Ascending aorta (tissue), 2 donors: ENCODE data around the gene TSHZ3. TPM values are rescaled to one million over a fixed set of nuclear protein-coding genes. Genes with fewer than 3 reads are reported as not detected.

ENCODE experiments used
- DNase-seq, 2 donors: peaks; one replicate each; pipeline ENCODE4 v3.0.0-alpha.2; 2019; ENCODE audit warnings: low spot score in 2 of 2
- H3K27ac ChIP-seq, 2 donors: fragments of 200-600 bp; sonication (generic); one replicate each; pipeline ENCODE4 v1.5.1; 2016 to 2017; ENCODE audit warnings: mild to moderate bottlenecking in 1 of 2
- H3K27me3 ChIP-seq: fragments of 200-600 bp; sonication (generic); one replicate; pipeline ENCODE4 v1.5.1; 2017
- H3K36me3 ChIP-seq, 2 donors: fragments of 200-600 bp; sonication (generic); one replicate each; pipeline ENCODE4 v1.5.1; 2016
- H3K4me1 ChIP-seq, 2 donors: fragments of 200-600 bp; sonication (generic); one replicate each; pipeline ENCODE4 v1.5.1; 2016 to 2017; ENCODE audit warnings: mild to moderate bottlenecking in 1 of 2
- H3K4me3 ChIP-seq, 2 donors: fragments of 200-600 bp; sonication (generic); one replicate each; pipeline ENCODE4 v1.5.1; 2016 to 2017; ENCODE audit warnings: mild to moderate bottlenecking in 1 of 2
- H3K9me3 ChIP-seq, 2 donors: fragments of 200-600 bp; sonication (generic); one replicate each; pipeline ENCODE4 v1.5.1; 2016
- CTCF ChIP-seq, 3 experiments: fragments of 200-600 bp in 2 of 3; fragments of 450-650 bp in 1 of 3; sonication (generic) in 2 of 3; IDR thresholded peaks; one replicate each; pipeline ENCODE4 v1.5.1; 2016 to 2019; ENCODE audit warnings: antibody characterized with exemption in 3 of 3, mild to moderate bottlenecking in 1 of 3, moderate library complexity in 1 of 3
- intact Hi-C: fragments of 100-400 bp; cut with DNase I; formaldehyde crosslinking; loops from one replicate; pipeline ENCODE4 v1.15.1; 2023
- total RNA-seq: library from RNA; depleted of rRNA; stranded (reverse); fragments of >200 nt; gene quantifications from one replicate; pipeline ENCODE4 v1.1.0, GENCODE V29; 2016

Gene TSHZ3
- total RNA-seq, 1 donor from 2014 or later, result 9.9 TPM

- Histone ChIP-seq H3K36me3 (no peaks in the 10 kb centered on the region), H3K27me3 (peaks cover 13% of the 10 kb centered on the region), H3K27ac (no peak overlapping the region), H3K4me1 (no peaks in the 10 kb centered on the region), H3K9me3 (no peaks in the 10 kb centered on the region), H3K4me3 (no peak overlapping the region)
- intact Hi-C loops, result loop anchor here (10.0 kb wide), 1 partner anchor 1412 kb away; the partner anchor contains the start of gene URI1
- TF ChIP-seq CTCF (IDR thresholded peaks at IDR 0.05), result no peak
- no peak for DNase-seq
Measured at GRCh38 chr19:31357315-31357673, 8.1 kb upstream of the TSHZ3 start.

DNA sequence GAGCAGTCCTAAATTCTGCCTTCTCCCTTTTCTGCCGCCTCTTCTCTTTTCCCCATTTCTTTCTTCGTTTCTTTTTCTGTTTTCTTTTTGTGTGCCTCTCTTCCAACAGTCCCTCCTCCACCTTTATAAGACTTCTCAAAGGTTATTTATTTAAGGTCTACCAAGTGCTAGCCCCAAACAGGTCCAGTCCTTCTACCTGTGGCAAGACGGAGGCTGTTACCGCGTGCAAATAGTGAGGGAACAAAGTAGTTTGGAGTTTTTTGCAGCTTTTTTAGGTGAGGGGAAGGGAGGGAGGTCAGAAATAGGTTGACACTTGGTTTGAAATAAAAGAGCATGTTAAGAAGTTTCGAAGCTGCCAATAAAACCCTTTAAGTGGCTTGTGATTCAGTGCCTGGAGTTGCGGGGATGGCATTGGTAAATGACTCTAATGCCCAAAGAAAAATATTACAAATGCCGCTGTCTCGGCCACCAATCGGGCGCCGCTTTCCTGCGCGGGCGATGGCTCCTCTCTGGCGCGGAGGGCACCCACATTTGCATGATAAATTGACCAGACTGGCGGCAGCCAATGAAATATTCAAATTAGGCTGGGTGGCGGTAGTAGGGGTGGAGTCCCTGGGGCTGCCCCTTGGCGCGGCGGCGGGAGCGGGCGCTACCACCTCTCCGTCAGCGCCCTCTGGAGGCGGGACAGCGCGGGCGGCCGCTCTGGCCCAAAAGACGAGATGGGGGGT lies 7.5 kb upstream of the TSHZ3 start:
- Histone ChIP-seq H3K27ac (no peak overlapping the region), H3K36me3 (no peaks in the 10 kb centered on the region), H3K9me3 (no peaks in the 10 kb centered on the region), H3K4me3 (peak overlapping the region in 1 of 2 donors; percentile 24), H3K4me1 (peaks cover 3 to 5% of the 10 kb centered on the region in 2 donors), H3K27me3 (peaks cover 13% of the 10 kb centered on the region)
- peak; percentile 19 to 55 (median 43) for TF ChIP-seq CTCF (IDR thresholded peaks at IDR 0.05)
- intact Hi-C loops, result loop anchor here (10.0 kb wide), 1 partner anchor 1412 kb away; the partner anchor contains the start of gene URI1
- no peak for DNase-seq

GRCh38 chr19:31355665-31356289 lies 6.5 kb upstream of the TSHZ3 start:
- no peak for DNase-seq
- Histone ChIP-seq H3K36me3 (no peaks in the 10 kb centered on the region), H3K27me3 (peaks cover 13% of the 10 kb centered on the region), H3K9me3 (no peaks in the 10 kb centered on the region), H3K4me1 (peaks cover 7 to 8% of the 10 kb centered on the region in 2 donors), H3K4me3 (no peak overlapping the region), H3K27ac (no peak overlapping the region)
- no peak for TF ChIP-seq CTCF (IDR thresholded peaks at IDR 0.05)
- intact Hi-C loops, result loop anchor here (10.0 kb wide), 1 partner anchor 1411 kb away; the partner anchor contains the start of gene URI1

DNA sequence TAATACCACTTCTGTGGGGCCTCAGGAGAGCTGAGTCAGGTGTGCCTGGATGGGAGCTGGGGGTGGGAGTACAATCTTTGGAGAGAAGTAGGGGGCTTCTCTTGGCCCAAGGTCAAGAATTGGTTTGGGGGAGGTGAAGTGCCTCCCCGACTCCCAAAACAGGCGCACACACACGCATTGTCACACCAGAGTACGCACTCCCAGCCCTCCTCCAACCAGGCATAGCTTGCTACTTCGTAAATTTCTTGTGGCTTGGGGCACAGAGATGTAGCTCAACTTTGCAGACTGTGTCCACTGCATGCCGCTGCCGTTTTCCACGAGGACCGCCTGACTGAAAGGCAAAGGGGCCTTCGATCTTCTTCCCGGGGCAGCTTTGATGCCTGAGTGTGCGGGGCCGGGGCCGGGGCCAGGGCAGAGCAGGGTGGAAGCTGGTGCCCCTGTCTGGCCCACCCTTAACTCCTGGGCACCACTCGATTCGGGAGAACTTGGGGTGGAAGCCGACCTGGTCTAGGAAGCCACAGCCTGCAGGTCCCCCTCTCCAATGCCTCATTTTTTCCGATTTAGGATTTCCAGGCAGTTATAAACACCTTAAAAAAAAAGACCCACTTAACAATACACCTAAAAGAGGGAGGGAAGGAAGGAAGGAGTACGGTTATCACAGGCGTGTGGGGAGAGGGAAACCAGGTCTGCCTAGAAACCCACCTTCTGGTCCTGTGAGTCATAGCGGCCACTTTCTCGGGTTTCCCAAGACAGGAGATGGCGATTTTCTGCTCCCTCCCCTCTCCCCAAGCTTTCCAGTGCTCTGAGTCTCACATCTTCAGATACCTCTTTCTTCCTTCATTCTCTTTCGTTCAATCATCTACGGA lies 5.8 kb upstream of the TSHZ3 start:
- H3K4me1 ChIP-seq, result peaks cover 7 to 8% of the 10 kb centered on the region in 2 donors
- H3K27ac ChIP-seq, result no peak overlapping the region
- peaks cover 13% of the 10 kb centered on the region for H3K27me3 ChIP-seq
- no peak for TF ChIP-seq CTCF (IDR thresholded peaks at IDR 0.05)
- no peak overlapping the region for H3K4me3 ChIP-seq
- H3K9me3 ChIP-seq, result no peaks in the 10 kb centered on the region
- DNase-seq, result no peak
- H3K36me3 ChIP-seq, result no peaks in the 10 kb centered on the region
- intact Hi-C loops, result loop anchor here (10.0 kb wide), 1 partner anchor 1410 kb away; the partner anchor contains the start of gene URI1

GRCh38 chr19:31354316-31354715 lies 5.1 kb upstream of the TSHZ3 start:
- Histone ChIP-seq H3K4me3 (no peak overlapping the region), H3K4me1 (peaks cover 7 to 8% of the 10 kb centered on the region in 2 donors), H3K27ac (no peak overlapping the region), H3K9me3 (no peaks in the 10 kb centered on the region), H3K27me3 (peaks cover 13% of the 10 kb centered on the region), H3K36me3 (no peaks in the 10 kb centered on the region)
- no peak for DNase-seq
- intact Hi-C loops, result loop anchor here (10.0 kb wide), 1 partner anchor 1410 kb away; the partner anchor contains the start of gene URI1
- TF ChIP-seq CTCF (IDR thresholded peaks at IDR 0.05), result no peak
